Liver (tissue), 9 donors: ENCODE measurements around the gene WWC1. TPM values are rescaled to one million over a fixed set of nuclear protein-coding genes. Genes with fewer than 3 reads are reported as not detected.
A peak's percentile ranks its signal among the peaks of the same experiment; 100 is the strongest.

Experiments used
- DNase-seq: peaks from one replicate; pipeline ENCODE4 v3.0.0-alpha.2; 2017; ENCODE audit warnings: low spot score
- H3K27ac ChIP-seq, 2 donors: one replicate each; pipeline ENCODE4 v1.7.0; 2013; ENCODE audit warnings: inconsistent platforms in 2 of 2, low read length in 2 of 2, control low read depth in 1 of 2, low read depth in 1 of 2, mild to moderate bottlenecking in 1 of 2
- H3K27me3 ChIP-seq, 4 donors: one replicate each; pipeline versions ENCODE4 v1.6.1 to v1.7.0; 2013; ENCODE audit warnings: low read length in 3 of 4, inconsistent platforms in 1 of 4, mild to moderate bottlenecking in 1 of 4, moderate library complexity in 1 of 4; ENCODE audit not compliant: control insufficient read depth in 4 of 4, insufficient read depth in 4 of 4
- H3K36me3 ChIP-seq, 4 donors: one replicate each; pipeline versions ENCODE4 v1.6.1 to v1.7.0; 2013; ENCODE audit warnings: low read length in 3 of 4, mild to moderate bottlenecking in 3 of 4, low read depth in 1 of 4, moderate library complexity in 1 of 4; ENCODE audit not compliant: control insufficient read depth in 4 of 4, insufficient read depth in 3 of 4
- H3K4me1 ChIP-seq, 4 donors: one replicate each; pipeline versions ENCODE4 v1.6.1 to v1.7.0; 2013; ENCODE audit warnings: low read length in 3 of 4, mild to moderate bottlenecking in 3 of 4, moderate library complexity in 1 of 4; ENCODE audit not compliant: control insufficient read depth in 4 of 4, insufficient read depth in 4 of 4
- H3K4me3 ChIP-seq, 3 donors: one replicate each; pipeline versions ENCODE4 v1.6.1 to v1.7.0; 2013; ENCODE audit warnings: low read length in 3 of 3, control low read depth in 1 of 3, low read depth in 1 of 3, mild to moderate bottlenecking in 1 of 3
- H3K9ac ChIP-seq, 2 donors: one replicate each; pipeline ENCODE4 v1.7.0; 2013; ENCODE audit warnings: low read length in 2 of 2, mild to moderate bottlenecking in 2 of 2, moderate library complexity in 2 of 2, control low read depth in 1 of 2, low read depth in 1 of 2
- H3K9me3 ChIP-seq, 4 donors: one replicate each; pipeline versions ENCODE4 v1.6.1 to v1.7.0; 2013; ENCODE audit warnings: low read length in 3 of 4; ENCODE audit not compliant: control insufficient read depth in 4 of 4
- EGR1 ChIP-seq, 2 donors: IDR thresholded peaks; 2 replicates each; pipeline ENCODE4 v1.6.1; 2016 to 2018; ENCODE audit warnings: antibody characterized with exemption in 2 of 2, low read depth in 2 of 2
- FOXA2 ChIP-seq: IDR thresholded peaks from 2 replicates; pipeline ENCODE4 v1.6.1; 2016; ENCODE audit warnings: antibody characterized with exemption
- GABPA ChIP-seq, 2 donors: IDR thresholded peaks in 1 of 2; conservative IDR thresholded peaks in 1 of 2; 2 replicates each; pipeline ENCODE4 v1.6.1; 2016; ENCODE audit warnings: antibody characterized with exemption in 2 of 2, mild to moderate bottlenecking in 1 of 2, moderate library complexity in 1 of 2
- HNF4A ChIP-seq, 2 donors: conservative IDR thresholded peaks; 2 replicates each; pipeline ENCODE4 v1.6.1; 2016; ENCODE audit warnings: antibody characterized with exemption in 2 of 2, mild to moderate bottlenecking in 2 of 2
- HNF4G ChIP-seq: IDR thresholded peaks from 2 replicates; pipeline ENCODE4 v1.6.1; 2016; ENCODE audit warnings: antibody characterized with exemption
- JUND ChIP-seq, 2 donors: IDR thresholded peaks; 2 replicates each; pipeline ENCODE4 v1.6.1; 2016; ENCODE audit warnings: antibody characterized with exemption in 2 of 2
- NR2F2 ChIP-seq: IDR thresholded peaks from 2 replicates; pipeline ENCODE4 v1.6.1; 2016; ENCODE audit warnings: antibody characterized with exemption
- RXRA ChIP-seq, 2 donors: IDR thresholded peaks; 2 replicates each; pipeline ENCODE4 v1.6.1; 2017 to 2018; ENCODE audit warnings: antibody characterized with exemption in 2 of 2, mild to moderate bottlenecking in 1 of 2
- SP1 ChIP-seq: IDR thresholded peaks from 2 replicates; pipeline ENCODE4 v1.6.1; 2018; ENCODE audit warnings: antibody characterized with exemption, mild to moderate bottlenecking
- TAF1 ChIP-seq: conservative IDR thresholded peaks from 2 replicates; pipeline ENCODE4 v1.6.1; 2016; ENCODE audit warnings: antibody characterized with exemption, mild to moderate bottlenecking
- YY1 ChIP-seq: IDR thresholded peaks from 2 replicates; pipeline ENCODE4 v1.6.1; 2016; ENCODE audit warnings: antibody characterized with exemption, mild to moderate bottlenecking
- WGBS: extraction: QIAGEN DNeasy Blood & Tissue Kit; methylation state at CpG from one replicate; pipeline ENCODE4 v1.1.7; 2013; 5-methylcytosine and 5-hydroxymethylcytosine counted together
- polyA plus RNA-seq, 2 donors: library from polyadenylated mRNA; stranded (reverse) in 1 of 2; unstranded in 1 of 2; fragments of 200-250 nt in 1 of 2; fragments of >200 nt in 1 of 2; fragmentation: Nextera tagmentation in 1 of 2; extraction: Ambion mirVana in 1 of 2; gene quantifications; one replicate each; pipeline versions ENCODE4 v1.2.1 to v1.2.3, GENCODE V29; 2013 to 2015
- total RNA-seq, 2 donors: library from RNA; depleted of rRNA; stranded (reverse); fragments of >200 nt; gene quantifications; one replicate each; pipeline ENCODE4 v1.2.3, GENCODE V29; 2014
- TF ChIP-seq, protein P1 (sequence below): IDR thresholded peaks from 2 replicates; pipeline ENCODE4 v1.6.1; 2016; ENCODE audit warnings: antibody characterized with exemption, mild to moderate bottlenecking
- TF ChIP-seq, protein P2 (sequence below): IDR thresholded peaks from 2 replicates; pipeline ENCODE4 v1.6.1; 2016; ENCODE audit warnings: antibody characterized with exemption
- TF ChIP-seq, protein P3 (sequence below): IDR thresholded peaks from 2 replicates; pipeline ENCODE4 v1.6.1; 2016; ENCODE audit warnings: antibody characterized with exemption
- TF ChIP-seq, protein P4 (sequence below): IDR thresholded peaks from 2 replicates; pipeline ENCODE4 v1.6.1; 2016; ENCODE audit warnings: antibody characterized with exemption
- TF ChIP-seq, protein P5 (sequence below): fragments of 150-350 bp; IDR thresholded peaks from 2 replicates; pipeline ENCODE4 v1.5.1; 2017; ENCODE audit warnings: improper control_type of control experiment, low read depth, low read length; ENCODE audit not compliant: missing input control
- donor health status: healthy.
- donor health status: healthy.
- donor health status: healthy.
- donor health status: healthy.
- donor health status: healthy.

Gene WWC1
- total and polyA plus RNA-seq, 4 donors, result 5.9 to 25.1 (median 14.8) TPM

DNA sequence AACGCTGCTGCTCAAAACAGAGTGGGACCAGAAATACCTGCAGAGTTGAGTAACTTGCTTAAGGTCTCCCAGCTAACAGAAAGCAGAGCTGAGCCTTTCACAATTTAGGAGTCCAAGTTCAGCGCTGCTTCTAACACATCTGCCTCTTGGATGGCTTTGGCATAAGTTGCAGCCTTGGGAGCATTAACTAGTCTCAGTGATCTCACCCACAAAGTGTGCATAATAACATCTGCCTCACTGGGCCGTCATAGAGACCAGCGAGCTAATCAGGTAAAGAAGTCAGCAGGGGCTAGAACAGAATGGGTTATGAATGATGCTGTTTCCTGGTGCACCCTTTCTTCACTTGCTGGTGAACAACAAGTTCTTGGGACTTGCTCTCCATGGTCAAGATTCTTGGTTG, 36.5 kb downstream of the WWC1 start:
- H3K4me3 ChIP-seq, result no peak overlapping the region
- H3K27ac ChIP-seq, result peak overlapping the region; percentile 0 to 18
- H3K36me3 ChIP-seq, result no peaks in the 10 kb centered on the region
- TF ChIP-seq TAF1, result no peak
- TF ChIP-seq, protein P1, sequence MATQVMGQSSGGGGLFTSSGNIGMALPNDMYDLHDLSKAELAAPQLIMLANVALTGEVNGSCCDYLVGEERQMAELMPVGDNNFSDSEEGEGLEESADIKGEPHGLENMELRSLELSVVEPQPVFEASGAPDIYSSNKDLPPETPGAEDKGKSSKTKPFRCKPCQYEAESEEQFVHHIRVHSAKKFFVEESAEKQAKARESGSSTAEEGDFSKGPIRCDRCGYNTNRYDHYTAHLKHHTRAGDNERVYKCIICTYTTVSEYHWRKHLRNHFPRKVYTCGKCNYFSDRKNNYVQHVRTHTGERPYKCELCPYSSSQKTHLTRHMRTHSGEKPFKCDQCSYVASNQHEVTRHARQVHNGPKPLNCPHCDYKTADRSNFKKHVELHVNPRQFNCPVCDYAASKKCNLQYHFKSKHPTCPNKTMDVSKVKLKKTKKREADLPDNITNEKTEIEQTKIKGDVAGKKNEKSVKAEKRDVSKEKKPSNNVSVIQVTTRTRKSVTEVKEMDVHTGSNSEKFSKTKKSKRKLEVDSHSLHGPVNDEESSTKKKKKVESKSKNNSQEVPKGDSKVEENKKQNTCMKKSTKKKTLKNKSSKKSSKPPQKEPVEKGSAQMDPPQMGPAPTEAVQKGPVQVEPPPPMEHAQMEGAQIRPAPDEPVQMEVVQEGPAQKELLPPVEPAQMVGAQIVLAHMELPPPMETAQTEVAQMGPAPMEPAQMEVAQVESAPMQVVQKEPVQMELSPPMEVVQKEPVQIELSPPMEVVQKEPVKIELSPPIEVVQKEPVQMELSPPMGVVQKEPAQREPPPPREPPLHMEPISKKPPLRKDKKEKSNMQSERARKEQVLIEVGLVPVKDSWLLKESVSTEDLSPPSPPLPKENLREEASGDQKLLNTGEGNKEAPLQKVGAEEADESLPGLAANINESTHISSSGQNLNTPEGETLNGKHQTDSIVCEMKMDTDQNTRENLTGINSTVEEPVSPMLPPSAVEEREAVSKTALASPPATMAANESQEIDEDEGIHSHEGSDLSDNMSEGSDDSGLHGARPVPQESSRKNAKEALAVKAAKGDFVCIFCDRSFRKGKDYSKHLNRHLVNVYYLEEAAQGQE, result no peak
- H3K9ac ChIP-seq, result no peak overlapping the region
- H3K27me3 ChIP-seq, result no peaks in the 10 kb centered on the region
- 85% methylated on average over 4 of the region's 4 CpGs for WGBS
- H3K4me1 ChIP-seq, result peaks cover 10 to 28% (median 22%) of the 10 kb centered on the region in 4 donors
- DNase-seq, result no peak
- no peaks in the 10 kb centered on the region for H3K9me3 ChIP-seq

DNA sequence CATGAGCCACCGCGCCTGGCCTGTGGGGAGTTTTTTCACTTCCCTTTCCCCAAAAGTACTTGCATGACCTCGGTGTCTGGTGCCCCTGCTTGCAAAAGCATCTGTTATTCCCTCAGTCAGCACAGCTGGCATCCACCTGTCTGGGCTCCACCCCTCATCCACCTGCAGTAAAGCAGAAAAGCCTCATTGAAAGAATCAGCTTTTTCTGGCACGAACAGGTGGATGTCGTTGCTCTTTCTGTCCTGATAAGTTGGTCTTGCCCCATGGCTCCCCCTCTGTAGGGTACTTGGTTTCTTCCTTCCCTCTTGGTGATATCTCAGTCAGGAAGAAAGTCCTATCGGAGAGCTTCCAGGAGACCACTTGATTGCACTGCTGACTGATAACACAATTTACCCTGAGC, 37.4 kb downstream of the WWC1 start:
- Histone ChIP-seq H3K27ac (peak overlapping the region; percentile 0 to 10), H3K27me3 (no peaks in the 10 kb centered on the region), H3K9ac (no peak overlapping the region), H3K9me3 (no peaks in the 10 kb centered on the region), H3K36me3 (no peaks in the 10 kb centered on the region), H3K4me1 (peaks cover 10 to 28% (median 22%) of the 10 kb centered on the region in 4 donors), H3K4me3 (no peak overlapping the region)
- no peak for DNase-seq
- WGBS, result 26% methylated on average over 6 of the region's 6 CpGs
- TF ChIP-seq, protein P2, sequence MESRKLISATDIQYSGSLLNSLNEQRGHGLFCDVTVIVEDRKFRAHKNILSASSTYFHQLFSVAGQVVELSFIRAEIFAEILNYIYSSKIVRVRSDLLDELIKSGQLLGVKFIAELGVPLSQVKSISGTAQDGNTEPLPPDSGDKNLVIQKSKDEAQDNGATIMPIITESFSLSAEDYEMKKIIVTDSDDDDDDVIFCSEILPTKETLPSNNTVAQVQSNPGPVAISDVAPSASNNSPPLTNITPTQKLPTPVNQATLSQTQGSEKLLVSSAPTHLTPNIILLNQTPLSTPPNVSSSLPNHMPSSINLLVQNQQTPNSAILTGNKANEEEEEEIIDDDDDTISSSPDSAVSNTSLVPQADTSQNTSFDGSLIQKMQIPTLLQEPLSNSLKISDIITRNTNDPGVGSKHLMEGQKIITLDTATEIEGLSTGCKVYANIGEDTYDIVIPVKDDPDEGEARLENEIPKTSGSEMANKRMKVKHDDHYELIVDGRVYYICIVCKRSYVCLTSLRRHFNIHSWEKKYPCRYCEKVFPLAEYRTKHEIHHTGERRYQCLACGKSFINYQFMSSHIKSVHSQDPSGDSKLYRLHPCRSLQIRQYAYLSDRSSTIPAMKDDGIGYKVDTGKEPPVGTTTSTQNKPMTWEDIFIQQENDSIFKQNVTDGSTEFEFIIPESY, result no peak
- TF ChIP-seq FOXA2 (no peak), GABPA (IDR thresholded peaks at IDR 0.05 in 1 of 2, conservative IDR thresholded peaks at IDR 0.05 in 1 of 2) (no peak), RXRA (IDR thresholded peaks at IDR 0.05) (no peak), YY1 (no peak), TAF1 (no peak), EGR1 (IDR thresholded peaks at IDR 0.05; ENCODE audit: low read depth in 2 of 2) (no peak), SP1 (no peak), JUND (IDR thresholded peaks at IDR 0.05) (no peak), NR2F2 (no peak), HNF4G (no peak), HNF4A (conservative IDR thresholded peaks at IDR 0.05) (no peak)
- TF ChIP-seq, protein P3, sequence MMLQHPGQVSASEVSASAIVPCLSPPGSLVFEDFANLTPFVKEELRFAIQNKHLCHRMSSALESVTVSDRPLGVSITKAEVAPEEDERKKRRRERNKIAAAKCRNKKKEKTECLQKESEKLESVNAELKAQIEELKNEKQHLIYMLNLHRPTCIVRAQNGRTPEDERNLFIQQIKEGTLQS, result no peak
- TF ChIP-seq, protein P4, sequence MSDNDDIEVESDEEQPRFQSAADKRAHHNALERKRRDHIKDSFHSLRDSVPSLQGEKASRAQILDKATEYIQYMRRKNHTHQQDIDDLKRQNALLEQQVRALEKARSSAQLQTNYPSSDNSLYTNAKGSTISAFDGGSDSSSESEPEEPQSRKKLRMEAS, result no peak
- TF ChIP-seq, protein P5, sequence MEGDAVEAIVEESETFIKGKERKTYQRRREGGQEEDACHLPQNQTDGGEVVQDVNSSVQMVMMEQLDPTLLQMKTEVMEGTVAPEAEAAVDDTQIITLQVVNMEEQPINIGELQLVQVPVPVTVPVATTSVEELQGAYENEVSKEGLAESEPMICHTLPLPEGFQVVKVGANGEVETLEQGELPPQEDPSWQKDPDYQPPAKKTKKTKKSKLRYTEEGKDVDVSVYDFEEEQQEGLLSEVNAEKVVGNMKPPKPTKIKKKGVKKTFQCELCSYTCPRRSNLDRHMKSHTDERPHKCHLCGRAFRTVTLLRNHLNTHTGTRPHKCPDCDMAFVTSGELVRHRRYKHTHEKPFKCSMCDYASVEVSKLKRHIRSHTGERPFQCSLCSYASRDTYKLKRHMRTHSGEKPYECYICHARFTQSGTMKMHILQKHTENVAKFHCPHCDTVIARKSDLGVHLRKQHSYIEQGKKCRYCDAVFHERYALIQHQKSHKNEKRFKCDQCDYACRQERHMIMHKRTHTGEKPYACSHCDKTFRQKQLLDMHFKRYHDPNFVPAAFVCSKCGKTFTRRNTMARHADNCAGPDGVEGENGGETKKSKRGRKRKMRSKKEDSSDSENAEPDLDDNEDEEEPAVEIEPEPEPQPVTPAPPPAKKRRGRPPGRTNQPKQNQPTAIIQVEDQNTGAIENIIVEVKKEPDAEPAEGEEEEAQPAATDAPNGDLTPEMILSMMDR, result no peak
- TF ChIP-seq, protein P1, result no peak
